HCT116 (cell line): ENCODE data around the gene LRP1B. TPM values are rescaled to one million over a fixed set of nuclear protein-coding genes. Genes with fewer than 3 reads are reported as not detected.

ENCODE experiments used
- ATAC-seq: fragments of 200-7000 bp; cut with Tn5 transposase; 2 replicates; pipeline ENCODE4 v1.9.1; 2020; ENCODE audit warnings: mild to moderate bottlenecking, moderate library complexity
- BruUV-seq: library from RNA; stranded (reverse); fragments of 400-500 nt; replicated peaks from 2 replicates; lab custom pipeline; 2021; lab: Mats Ljungman, UMichigan
- CTCF ChIA-PET: fragments of 300-600 bp; sonication (Branson Sonifier 250); formaldehyde crosslinking; loops from one replicate; lab custom pipeline; 2021; ENCODE audit warnings: antibody characterized with exemption; lab: Charles Lee
- POLR2A ChIA-PET: fragments of 300-600, 350-600 bp; sonication (Branson Sonifier 250); formaldehyde crosslinking; loops from one replicate; lab custom pipeline; 2021; ENCODE audit warnings: antibody characterized with exemption; lab: Charles Lee
- RAD21 ChIA-PET, 2 experiments: fragments of 300-600 bp; sonication (Branson Sonifier 250); formaldehyde crosslinking; loops; one replicate each; lab custom pipeline; 2023; ENCODE audit warnings: low total read pairs in 2 of 2; ENCODE audit not compliant: uncharacterized antibody in 2 of 2, unreplicated experiment in 2 of 2, low non-redundant PET in 1 of 2; lab: Charles Lee
- DNase-seq: peaks from one replicate; pipeline ENCODE4 v3.0.0-alpha.2; 2010; ENCODE audit warnings: low read depth, low spot score
- H2AFZ ChIP-seq: fragments of 200-600 bp; shearing (Covaris generic), sonication (generic); 2 replicates; pipeline ENCODE4 v1.6.1; 2017; ENCODE audit warnings: low read depth, mixed run types, mixed read lengths, antibody characterized with exemption, low read length; ENCODE audit not compliant: poor library complexity, severe bottlenecking
- H3K27ac ChIP-seq: 2 replicates; pipeline ENCODE4 v1.5.1; 2012; ENCODE audit warnings: low read depth, low read length
- H3K27me3 ChIP-seq: fragments of 200-600 bp; sonication (generic); 2 replicates; pipeline ENCODE4 v1.6.1; 2016; ENCODE audit warnings: mixed run types, low read length, mixed read lengths; ENCODE audit not compliant: insufficient read depth
- H3K36me3 ChIP-seq, 2 experiments: fragments of 200-500 bp in 1 of 2; fragments of 200-600 bp in 1 of 2; sonication (Bioruptor generic) in 1 of 2; sonication (generic) in 1 of 2; 2 replicates each; pipeline versions ENCODE4 v1.5.1 to v1.6.1; 2014 to 2016; ENCODE audit warnings: low read length in 2 of 2, inconsistent platforms in 1 of 2, mixed read lengths in 1 of 2, mixed run types in 1 of 2; ENCODE audit not compliant: insufficient read depth in 2 of 2, control insufficient read depth in 1 of 2
- H3K4me1 ChIP-seq, 2 experiments: fragments of 200-600 bp in 1 of 2; sonication (generic) in 1 of 2; 2 replicates each; pipeline versions ENCODE4 v1.5.1 to v1.6.1; 2012 to 2017; ENCODE audit warnings: low read length in 2 of 2, inconsistent platforms in 1 of 2, mild to moderate bottlenecking in 1 of 2, mixed read lengths in 1 of 2, mixed run types in 1 of 2, moderate library complexity in 1 of 2; ENCODE audit not compliant: insufficient read depth in 2 of 2, control insufficient read depth in 1 of 2
- H3K4me2 ChIP-seq: fragments of 200-600 bp; sonication (generic); 2 replicates; pipeline ENCODE4 v1.6.1; 2017; ENCODE audit warnings: mixed run types, low read length, mixed read lengths
- H3K4me3 ChIP-seq, 2 experiments: fragments of 200-600 bp in 1 of 2; sonication (generic) in 1 of 2; replicated peaks in 1 of 2; 2 replicates each; pipeline ENCODE4 v1.5.1; 2011 to 2016; ENCODE audit warnings: low read length in 2 of 2, control low read depth in 1 of 2, low read depth in 1 of 2, mild to moderate bottlenecking in 1 of 2, mixed read lengths in 1 of 2, mixed run types in 1 of 2
- H3K79me2 ChIP-seq: fragments of 200-600 bp; sonication (generic); 2 replicates; pipeline ENCODE4 v1.6.1; 2017; ENCODE audit warnings: mild to moderate bottlenecking, mixed run types, low read length, moderate library complexity, mixed read lengths; ENCODE audit not compliant: insufficient read depth
- H3K9ac ChIP-seq: fragments of 200-600 bp; sonication (generic); 2 replicates; pipeline ENCODE4 v1.6.1; 2016; ENCODE audit warnings: low read length, mixed read lengths
- H3K9me2 ChIP-seq: fragments of 200-600 bp; sonication (generic), shearing (Covaris generic); 2 replicates; pipeline ENCODE4 v1.6.1; 2017; ENCODE audit warnings: mixed run types, mild to moderate bottlenecking, moderate library complexity; ENCODE audit not compliant: insufficient read depth
- H3K9me3 ChIP-seq, 2 experiments: fragments of 200-500 bp in 1 of 2; fragments of 200-600 bp in 1 of 2; sonication (Bioruptor generic) in 1 of 2; sonication (generic) in 1 of 2; 2 replicates each; pipeline ENCODE4 v1.6.1; 2014 to 2017; ENCODE audit warnings: low read length in 2 of 2, mixed read lengths in 2 of 2, inconsistent platforms in 1 of 2, low read depth in 1 of 2, mild to moderate bottlenecking in 1 of 2, mixed run types in 1 of 2, moderate library complexity in 1 of 2; ENCODE audit not compliant: control insufficient read depth in 1 of 2, insufficient read depth in 1 of 2
- H4K20me1 ChIP-seq: fragments of 200-600 bp; sonication (generic), shearing (Covaris generic); 2 replicates; pipeline ENCODE4 v1.6.1; 2017; ENCODE audit warnings: mixed run types, mild to moderate bottlenecking, moderate library complexity; ENCODE audit not compliant: insufficient read depth
- CEBPB ChIP-seq: IDR thresholded peaks from 2 replicates; pipeline ENCODE4 v1.6.1; 2012; ENCODE audit warnings: low read depth
- CTCF ChIP-seq, 3 experiments: fragments of 200-600 bp in 1 of 3; sonication (generic) in 1 of 3; IDR thresholded peaks in 2 of 3; conservative IDR thresholded peaks in 1 of 3; 2 replicates each; pipeline ENCODE4 v1.5.1; 2012 to 2017; ENCODE audit warnings: low read depth in 2 of 3, low read length in 2 of 3, antibody characterized with exemption in 1 of 3, borderline replicate concordance in 1 of 3, control low read depth in 1 of 3, mild to moderate bottlenecking in 1 of 3, mixed read lengths in 1 of 3, mixed run types in 1 of 3, moderate library complexity in 1 of 3; ENCODE audit not compliant: insufficient read depth in 1 of 3
- EGR1 ChIP-seq: IDR thresholded peaks from 2 replicates; pipeline ENCODE4 v1.6.1; 2012; ENCODE audit warnings: low read depth
- ELF1 ChIP-seq: IDR thresholded peaks from 2 replicates; pipeline ENCODE4 v1.6.1; 2012; ENCODE audit warnings: low read depth, borderline replicate concordance
- EZH2 ChIP-seq: fragments of 200-600 bp; sonication (generic); IDR thresholded peaks from 2 replicates; pipeline ENCODE4 v1.6.1; 2017; ENCODE audit warnings: antibody characterized with exemption, mixed run types
- EZH2phosphoT487 ChIP-seq: fragments of 200-600 bp; IDR thresholded peaks from 2 replicates; pipeline ENCODE4 v1.6.1; 2018; ENCODE audit warnings: antibody characterized with exemption, borderline replicate concordance
- FOSL1 ChIP-seq: IDR thresholded peaks from 2 replicates; pipeline ENCODE4 v1.6.1; 2012; ENCODE audit warnings: low read depth
- JUND ChIP-seq: IDR thresholded peaks from 2 replicates; pipeline ENCODE4 v1.6.1; 2012
- MAX ChIP-seq: IDR thresholded peaks from 2 replicates; pipeline ENCODE4 v1.6.1; 2012
- POLR2A ChIP-seq: IDR thresholded peaks from 2 replicates; pipeline ENCODE4 v1.7.0; 2011; ENCODE audit warnings: borderline replicate concordance; ENCODE audit not compliant: insufficient read depth, insufficient read length; ENCODE audit errors: extremely low read depth
- POLR2AphosphoS5 ChIP-seq: IDR thresholded peaks from 2 replicates; pipeline ENCODE4 v1.6.1; 2011; ENCODE audit warnings: mild to moderate bottlenecking, low read depth, low read length, moderate library complexity
- RAD21 ChIP-seq: IDR thresholded peaks from 2 replicates; pipeline ENCODE4 v1.6.1; 2012; ENCODE audit warnings: low read depth, mild to moderate bottlenecking
- REST ChIP-seq: IDR thresholded peaks from 2 replicates; pipeline ENCODE4 v1.6.1; 2012; ENCODE audit warnings: low read depth
- SIN3A ChIP-seq: IDR thresholded peaks from 2 replicates; pipeline ENCODE4 v1.6.1; 2012; ENCODE audit warnings: low read depth
- SP1 ChIP-seq: IDR thresholded peaks from 2 replicates; pipeline ENCODE4 v1.6.1; 2012; ENCODE audit warnings: low read depth
- SRF ChIP-seq: IDR thresholded peaks from 2 replicates; pipeline ENCODE4 v1.6.1; 2012; ENCODE audit warnings: low read depth
- YY1 ChIP-seq: IDR thresholded peaks from 2 replicates; pipeline ENCODE4 v1.6.1; 2011; ENCODE audit warnings: low read length, low read depth, moderate library complexity, mild to moderate bottlenecking; ENCODE audit not compliant: insufficient replicate concordance; ENCODE audit errors: extremely low read depth
- ZFX ChIP-seq: fragments of 450-650 bp; IDR thresholded peaks from 2 replicates; pipeline ENCODE4 v1.6.1; 2017
- ZNF274 ChIP-seq: fragments of 200-500 bp; sonication (Bioruptor generic); IDR thresholded peaks from 2 replicates; pipeline ENCODE4 v1.6.1; 2014; ENCODE audit warnings: mild to moderate bottlenecking, low read depth, low read length, inconsistent platforms
- intact Hi-C: fragments of 100-400 bp; cut with micrococcal nuclease; formaldehyde crosslinking; loops from 2 replicates; pipeline ENCODE4 v1.10.0; 2022
- total RNA-seq: library from RNA; stranded (reverse); gene quantifications from one replicate; pipeline ENCODE4 v1.2.1, GENCODE V29; 2021; ENCODE audit not compliant: unreplicated experiment

The LRP1B gene
- total RNA-seq, 1 experiment from 2014 or later, result 0.34 TPM

- TF ChIP-seq YY1 (no peak), MAX (no peak), JUND (no peak), EZH2phosphoT487 (no peak), ZNF274 (no peak), POLR2AphosphoS5 (no peak), REST (no peak), EZH2 (no peak), CEBPB (no peak), FOSL1 (no peak), ZFX (no peak), SRF (no peak), RAD21 (no peak), ELF1 (no peak), POLR2A (no peak), SP1 (no peak), EGR1 (no peak), SIN3A (no peak), CTCF (IDR thresholded peaks at IDR 0.05 in 2 of 3, conservative IDR thresholded peaks at IDR 0.05 in 1 of 3; ENCODE audit: borderline replicate concordance in 1 of 3, insufficient read depth in 1 of 3, low read depth in 2 of 3, low read length in 2 of 3) (no peak)
- TF ChIP-seq, all 23 proteins: peak for 0
- H3K4me3 ChIP-seq, result no peak overlapping the region
These were observed 604.1 kb downstream of the LRP1B start for GRCh38 chr2:141526760-141527159.

More at GRCh38 chr2:141526760-141527159, 604.1 kb downstream of the LRP1B start:
- ChIA-PET CTCF (no interaction called here), RAD21 (interaction anchor here in 1 of 2 experiments (0.6 kb wide), 1 partner anchor 44 kb away, joined by 7 read pairs; no protein-coding TSS in a partner anchor), POLR2A (no interaction called here)
- Histone ChIP-seq H3K9me2 (no peaks in the 10 kb centered on the region), H3K9me3 (no peaks in the 10 kb centered on the region), H3K4me1 (no peaks in the 10 kb centered on the region), H2AFZ (no peak overlapping the region), H3K27ac (no peak overlapping the region), H4K20me1 (no peaks in the 10 kb centered on the region), H3K27me3 (no peaks in the 10 kb centered on the region), H3K9ac (no peak overlapping the region), H3K36me3 (no peaks in the 10 kb centered on the region), H3K4me2 (no peak overlapping the region), H3K79me2 (no peaks in the 10 kb centered on the region)
- intact Hi-C loops, result no loop called here
- ATAC-seq (no peak), DNase-seq (no peak)
- BruUV-seq, result no TSS peak
